Daoy (cell line): ENCODE results near the gene SNCB. TPM values are rescaled to one million over a fixed set of nuclear protein-coding genes. Genes with fewer than 3 reads are reported as not detected.
A peak's percentile ranks its signal among the peaks of the same experiment; 100 is the strongest.

Experiments
- DNase-seq: peaks from one replicate; pipeline ENCODE4 v3.0.0-alpha.2; 2015; ENCODE audit warnings: low read depth
- total RNA-seq: library from RNA; depleted of rRNA; stranded (reverse); fragments of >200 nt; shearing (Covaris generic); gene quantifications from 2 replicates; pipeline ENCODE4 v1.2.3, GENCODE V29; 2014; rRNA removed

The SNCB gene
- total RNA-seq = 0.11 TPM in 1 of 2 replicates, not detected in the other

DNA sequence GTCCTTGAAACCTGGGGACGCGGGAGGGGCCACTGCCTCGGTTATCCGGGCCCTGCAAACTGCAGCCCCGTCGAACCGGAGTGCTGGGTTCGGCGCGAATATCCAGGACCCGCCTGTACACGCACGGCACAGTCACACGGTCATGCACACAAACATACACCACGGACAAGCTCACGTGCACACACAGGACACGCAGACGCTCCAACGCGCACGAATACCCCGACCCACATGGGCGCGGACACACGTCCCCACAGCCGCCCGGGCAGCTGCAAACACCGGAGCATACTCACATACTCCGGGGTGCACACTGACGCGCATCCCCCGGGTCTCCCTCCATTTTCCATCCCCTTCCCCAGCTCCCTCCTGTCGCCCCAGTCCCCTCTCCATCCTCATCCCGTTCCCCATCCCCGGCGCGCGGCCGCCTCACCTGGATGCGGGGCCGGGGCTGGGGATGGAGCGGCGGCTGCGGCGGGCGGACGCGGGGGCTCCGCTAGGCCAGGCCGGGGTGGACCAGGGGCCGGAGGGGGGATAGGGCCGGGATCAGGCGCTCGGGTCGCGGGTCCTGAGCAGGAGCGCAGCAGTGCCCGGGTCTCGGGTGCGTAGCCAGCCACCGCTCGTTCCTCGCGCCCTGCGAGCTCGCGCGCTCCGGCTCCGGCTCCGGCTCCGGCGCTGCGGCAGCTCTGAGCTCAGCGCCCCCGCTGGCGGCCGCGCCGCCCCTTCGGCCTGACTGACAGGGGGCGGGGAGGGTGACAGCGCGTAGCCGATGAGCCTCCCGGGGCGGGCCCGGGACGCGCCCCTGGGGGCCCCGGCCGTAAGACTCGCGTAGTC is at the start of gene SNCB, which contains the start of gene EIF4E1B:
Gene SNCB, minus strand, starts transcription at position 682 of the 828 bp plus-strand sequence. CDS start 880 bp downstream, outside the sequence.
Gene EIF4E1B, plus strand, starts transcription at position 823 of the 828 bp plus-strand sequence. CDS start 12,113 bp downstream, outside the sequence.
- DNase-seq = peak; percentile 75

DNA sequence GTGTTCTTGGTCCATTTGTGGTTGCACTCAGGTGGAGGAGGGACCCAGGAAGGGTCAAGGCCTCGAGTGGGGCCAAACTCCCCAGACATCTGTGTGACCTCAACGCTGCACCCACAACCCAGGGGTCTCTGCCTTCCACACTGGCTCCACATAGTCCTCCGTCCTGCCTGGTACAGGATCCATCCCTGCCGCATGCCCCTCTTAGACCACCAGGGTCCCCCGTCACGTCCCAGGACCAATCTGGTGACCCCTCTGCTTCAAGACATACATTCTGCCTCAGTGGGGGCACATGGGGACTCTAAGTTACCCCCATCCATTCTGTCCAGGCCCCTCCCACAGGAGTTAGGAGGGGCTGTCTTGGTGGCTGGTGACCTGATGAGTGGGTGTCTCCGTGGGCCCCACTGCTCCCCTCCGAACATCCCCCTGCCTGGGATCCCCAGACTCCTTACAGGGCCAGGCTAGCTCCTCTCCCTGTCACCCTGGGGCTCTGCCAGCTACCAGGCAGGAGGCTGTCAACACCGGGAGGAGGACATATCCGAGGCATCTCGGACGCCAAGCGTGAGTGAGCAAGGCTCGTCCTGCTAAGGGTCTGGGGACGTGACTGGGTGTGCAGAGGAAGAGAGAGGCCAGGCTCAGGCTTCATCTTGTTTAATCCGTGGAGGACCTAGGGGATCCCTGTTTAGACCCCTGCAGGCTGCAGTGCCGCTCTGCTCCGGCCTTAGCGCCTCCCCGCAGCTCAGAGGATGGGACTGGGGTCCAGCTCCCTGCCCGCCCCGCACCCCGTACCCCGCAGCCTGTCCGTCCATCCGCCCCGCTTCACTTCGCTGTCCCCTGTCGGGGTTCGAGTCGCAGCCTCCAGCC is 49.3 kb upstream of the SNCB start:
- DNase-seq = no peak

DNA sequence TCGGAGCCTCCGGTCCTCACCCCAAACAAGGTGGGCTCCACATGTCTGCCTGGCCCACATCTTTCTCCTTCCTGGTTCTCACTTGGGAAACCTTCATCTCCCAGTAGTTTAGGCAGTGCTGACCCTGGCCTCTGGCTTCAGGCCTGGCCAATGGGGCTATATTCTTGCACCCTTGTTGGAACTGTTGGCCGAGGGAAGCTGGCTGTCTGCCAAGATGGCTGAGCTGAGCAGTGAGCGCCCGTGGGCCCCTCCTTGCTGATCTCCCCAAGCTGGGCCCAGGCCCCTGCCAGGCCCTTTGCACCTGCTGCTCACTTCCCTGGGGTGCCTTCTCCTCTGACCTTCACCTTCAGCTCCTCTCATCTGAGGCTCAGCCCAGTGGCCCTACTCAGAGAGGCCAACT is 48.2 kb upstream of the SNCB start:
- DNase-seq = no peak

DNA sequence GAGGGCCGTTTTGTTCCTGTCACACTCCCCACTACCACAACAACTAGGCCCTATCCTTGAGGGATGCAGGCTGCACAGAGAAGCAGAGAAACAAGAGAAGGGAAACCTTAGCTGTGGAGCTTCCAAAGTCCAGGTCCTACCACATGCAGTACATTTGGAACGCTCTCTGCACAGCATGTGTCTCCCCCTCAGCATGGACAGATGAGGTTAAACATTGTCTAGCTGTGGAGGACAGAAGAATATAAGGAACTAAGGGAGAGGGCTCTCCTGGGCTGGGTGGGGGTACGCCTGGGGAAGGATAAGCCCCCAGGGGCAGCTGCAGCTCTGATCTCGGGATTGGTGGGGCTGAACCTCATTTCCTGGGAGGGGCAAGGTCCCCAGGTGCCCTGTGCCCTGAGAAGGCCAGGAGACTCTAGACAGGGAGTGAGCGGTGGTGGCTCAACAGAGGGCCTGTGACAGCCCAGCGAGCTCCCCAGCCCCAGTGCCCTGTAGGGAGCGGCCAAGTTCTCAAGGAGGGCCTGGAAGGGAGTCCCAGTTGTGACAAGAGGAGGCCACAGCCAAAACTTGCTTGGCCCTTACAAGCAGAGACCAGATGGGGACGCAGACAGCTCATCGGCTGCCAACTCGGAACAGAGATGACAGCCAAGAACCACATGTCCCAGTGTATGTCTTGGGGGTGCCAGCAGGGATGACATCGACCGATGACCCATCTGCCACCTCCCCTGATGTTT is 47.0 kb upstream of the SNCB start:
- DNase-seq = no peak

DNA sequence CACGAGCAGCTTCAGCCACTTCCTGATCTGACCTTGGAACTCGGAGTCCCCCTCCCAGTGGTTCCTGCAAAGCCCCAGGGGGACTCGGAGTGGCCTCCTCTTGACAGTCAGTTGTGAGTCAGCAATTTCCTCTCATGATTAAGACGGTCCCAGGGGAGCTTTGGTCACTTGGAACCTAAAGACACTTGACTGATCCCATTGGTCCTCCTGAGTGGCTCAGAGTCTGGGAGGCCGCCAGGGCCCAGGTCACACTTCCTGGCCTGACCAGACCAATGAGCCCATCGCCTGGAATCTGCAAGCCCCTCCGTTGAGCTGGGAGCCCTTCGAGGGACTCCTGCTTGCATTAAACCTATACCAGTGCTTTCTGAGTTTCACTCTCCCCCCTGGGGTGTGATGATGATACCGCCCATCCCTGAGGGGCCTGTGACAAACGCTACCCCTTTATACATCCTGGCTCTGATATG is 46.1 kb upstream of the SNCB start:
- peak; percentile 86 for DNase-seq

DNA sequence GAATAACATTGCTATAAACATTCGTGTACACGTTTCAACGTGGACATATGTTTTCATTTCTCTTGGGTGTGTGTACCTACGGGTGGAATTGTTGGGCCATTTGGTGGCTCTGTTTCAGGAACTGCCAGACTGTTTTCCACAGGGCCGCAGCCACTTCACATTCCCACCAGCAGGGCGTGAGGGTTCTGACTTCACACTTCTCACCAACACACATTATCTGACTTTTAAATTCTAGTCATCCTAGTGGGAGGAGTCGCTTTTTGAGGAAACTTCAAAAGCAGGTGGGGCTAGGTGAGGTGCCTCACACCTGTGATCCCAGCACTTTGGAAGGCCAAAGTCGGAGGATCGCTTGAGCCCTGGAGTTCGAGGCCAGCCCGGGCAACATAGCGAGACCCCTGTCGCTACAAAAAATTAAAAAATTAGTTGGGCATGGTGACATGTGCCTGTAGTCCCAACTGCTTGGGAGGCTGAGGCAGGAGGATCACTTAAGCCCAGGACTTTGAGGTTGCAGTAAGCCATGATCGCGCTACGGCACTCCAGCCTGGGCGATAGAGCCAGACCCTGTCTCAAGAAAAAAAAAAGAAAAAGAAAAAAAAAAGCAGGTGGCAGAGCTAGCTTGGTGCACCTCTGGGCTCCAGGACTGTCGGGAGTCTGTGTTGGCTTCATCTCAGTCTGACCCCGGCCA is 45.5 kb upstream of the SNCB start:
- peak; percentile 69 for DNase-seq

DNA sequence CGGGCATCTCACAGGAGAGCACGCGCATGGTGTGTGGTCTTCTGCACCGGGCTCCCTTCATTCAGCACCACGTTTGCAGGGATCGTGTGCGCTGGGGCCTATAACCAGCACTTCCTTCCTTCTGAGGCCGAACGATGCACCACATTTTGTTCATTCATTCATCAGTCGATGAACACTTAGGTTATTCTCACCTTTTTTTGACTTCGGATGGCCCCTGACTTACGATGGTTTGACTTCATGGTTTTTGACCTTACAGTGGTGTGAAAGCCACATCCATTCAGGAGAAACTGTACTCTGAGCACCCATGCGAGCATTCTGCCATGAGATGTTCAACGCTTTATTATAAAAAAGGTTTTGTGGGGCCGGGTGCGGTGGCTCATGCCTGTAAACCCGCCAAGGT is 44.5 kb upstream of the SNCB start:
- no peak for DNase-seq

DNA sequence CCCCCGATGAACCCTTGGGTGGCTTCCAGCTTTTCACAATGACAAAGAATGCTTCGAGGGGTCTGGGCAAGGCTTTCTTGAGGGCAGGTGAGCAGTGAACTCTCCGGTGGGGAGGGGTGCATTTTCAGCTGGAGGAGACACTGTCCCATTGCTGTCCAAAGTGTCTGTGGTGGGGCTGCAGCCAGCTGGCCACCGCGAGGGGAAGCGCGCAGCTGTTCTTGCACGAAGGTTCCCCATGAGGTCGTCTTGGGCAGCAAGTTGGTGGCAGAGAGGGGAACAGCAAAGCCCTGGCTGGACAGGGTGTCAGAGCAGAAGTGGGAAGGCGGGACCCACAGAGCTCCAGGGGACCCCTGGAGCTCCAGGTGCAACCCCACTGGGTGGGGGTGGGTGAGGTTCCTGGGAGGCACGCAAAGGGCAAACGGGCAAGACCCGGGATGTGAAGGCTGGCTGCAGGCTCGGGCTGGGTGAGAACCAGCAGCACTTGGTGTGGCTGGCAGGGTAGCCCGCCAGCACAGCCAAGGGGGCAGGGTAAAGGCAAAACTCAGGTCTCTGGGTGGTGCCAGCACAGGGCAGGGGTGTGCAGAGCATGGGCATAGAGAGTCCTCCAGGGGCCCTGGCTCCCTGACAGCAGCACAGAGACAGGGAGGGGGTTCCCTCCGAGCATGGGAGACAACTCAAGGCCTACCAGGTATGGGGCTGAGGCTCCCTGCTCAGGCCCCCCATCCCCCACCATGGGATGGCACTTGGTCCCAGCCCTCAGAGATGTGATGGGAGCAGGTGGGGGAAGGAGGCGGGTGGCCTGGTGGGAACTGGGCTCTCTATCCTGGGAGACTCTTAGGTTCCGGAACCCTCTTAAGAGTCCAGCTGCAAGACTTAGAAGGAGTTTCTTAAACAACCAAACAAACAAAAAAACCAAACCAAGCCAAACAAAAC is 43.6 kb upstream of the SNCB start:
- DNase-seq = no peak

DNA sequence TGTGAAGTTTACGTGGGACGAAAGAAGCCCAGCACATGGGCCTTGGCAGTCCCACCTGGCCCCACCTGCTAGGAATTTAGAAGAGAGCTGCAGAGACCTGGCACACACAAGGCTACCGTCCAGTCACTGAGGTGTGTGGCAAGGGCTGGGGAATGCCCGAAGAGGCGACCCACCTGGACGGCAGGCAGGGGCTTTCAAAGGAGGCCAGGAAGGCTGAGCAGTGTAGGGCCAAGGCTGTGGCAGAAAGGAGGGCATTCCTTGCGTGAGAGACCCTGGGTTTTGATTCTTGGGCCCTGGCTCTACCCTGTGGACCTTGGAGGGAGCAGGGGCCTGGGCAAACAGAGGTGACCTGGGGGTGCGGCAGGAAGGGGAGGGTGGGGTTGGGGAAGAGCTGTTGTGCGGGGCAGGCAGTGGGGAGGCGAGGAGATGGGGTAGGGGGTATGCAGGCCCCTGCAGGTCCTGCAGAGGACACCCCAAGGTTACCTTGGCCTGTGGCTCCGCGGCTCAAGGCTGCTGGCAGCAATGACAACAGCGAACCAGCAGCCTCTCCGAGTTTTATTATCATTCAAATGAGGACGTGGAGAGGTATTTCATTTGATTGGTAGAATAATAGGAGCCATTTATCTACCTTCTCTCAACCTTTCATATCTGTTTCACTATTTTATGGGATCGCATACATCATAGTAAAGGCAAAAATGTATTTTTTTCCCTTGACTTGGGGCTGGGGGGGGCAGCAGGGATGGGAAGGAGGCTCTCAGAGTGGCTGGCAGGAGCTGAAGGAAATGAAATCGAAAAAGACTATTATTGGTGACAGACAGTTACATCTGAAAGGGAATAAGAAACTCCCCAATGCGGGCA is 41.8 kb upstream of the SNCB start:
- no peak for DNase-seq

DNA sequence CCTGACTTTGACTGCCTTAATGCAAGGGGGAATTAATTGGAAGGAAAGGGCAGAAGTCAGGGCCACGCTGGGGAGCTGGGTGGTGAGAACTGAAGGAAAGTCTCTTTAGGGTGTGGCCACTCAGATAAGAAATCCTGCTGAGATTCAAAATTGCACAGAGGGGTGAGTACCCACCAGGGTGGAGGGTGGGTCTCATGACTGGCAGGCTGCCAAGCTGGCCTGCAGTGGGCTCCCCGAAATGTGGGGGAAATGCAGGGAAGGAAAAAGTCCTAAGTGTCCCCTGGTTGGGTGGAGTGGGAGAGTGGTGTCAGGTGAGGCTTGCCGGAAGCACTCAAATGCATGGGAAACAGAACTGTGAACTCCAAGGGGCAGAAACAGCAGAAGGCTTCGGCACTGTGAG is 41.1 kb upstream of the SNCB start:
- DNase-seq = no peak

DNA sequence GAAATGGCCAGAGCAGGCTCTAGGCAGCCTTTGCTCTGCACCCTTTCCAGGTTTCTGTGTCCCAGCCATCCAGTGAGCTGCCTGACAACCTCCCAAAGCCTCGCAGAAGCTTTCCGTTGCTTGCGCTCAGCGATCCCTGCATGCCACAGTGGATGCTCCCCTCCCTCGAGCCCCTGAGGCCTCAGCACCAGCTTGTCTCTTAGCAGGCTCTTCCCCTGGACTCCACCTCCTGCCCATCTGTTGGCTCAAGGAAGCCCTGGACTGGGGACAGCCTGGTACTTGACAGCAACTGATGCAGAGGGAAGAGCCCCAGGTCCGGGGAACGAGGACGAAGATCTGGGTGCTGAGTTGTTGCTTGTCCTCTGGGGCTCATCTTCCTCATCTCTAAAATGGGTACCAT is 40.1 kb upstream of the SNCB start:
- DNase-seq = no peak

DNA sequence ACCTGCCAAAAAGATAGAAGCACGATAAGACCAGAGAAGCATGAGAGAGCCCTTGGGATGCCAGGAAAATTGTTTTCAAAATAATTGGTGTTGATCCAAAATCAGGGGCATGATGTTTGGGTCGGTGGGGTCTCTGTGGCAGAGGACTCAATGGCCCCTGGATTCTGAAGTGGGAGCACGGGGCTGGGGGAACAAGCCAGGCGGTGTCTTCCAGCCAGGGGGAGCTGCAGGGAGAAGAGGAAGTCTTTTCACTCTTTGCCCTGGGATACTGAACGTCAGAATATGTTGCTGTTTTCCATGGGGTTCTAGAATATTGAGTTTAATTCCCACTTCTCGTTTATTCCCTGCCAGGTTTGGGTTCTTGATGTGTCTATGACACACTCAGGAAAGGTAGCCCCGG is 37.3 kb upstream of the SNCB start:
- no peak for DNase-seq

DNA sequence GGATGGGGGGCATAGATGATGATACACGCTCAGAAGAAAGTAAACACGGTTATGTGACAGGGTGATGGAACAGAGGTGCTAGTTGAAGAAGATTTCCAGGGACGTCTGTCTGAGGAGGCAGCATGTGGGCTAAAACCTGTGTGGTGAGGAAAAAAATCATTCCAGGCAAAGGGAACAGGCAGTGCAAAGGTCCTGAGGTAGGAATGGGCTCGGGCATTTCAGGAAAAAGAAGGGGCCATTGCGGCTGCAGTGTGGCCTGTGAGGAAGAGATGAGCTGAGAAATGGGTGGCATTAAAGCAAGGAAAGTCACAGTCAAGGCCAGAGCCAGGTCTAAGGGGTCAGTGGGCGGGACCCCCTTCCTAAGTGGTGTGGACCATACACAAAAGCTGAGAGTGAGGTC is 35.2 kb upstream of the SNCB start:
- no peak for DNase-seq

DNA sequence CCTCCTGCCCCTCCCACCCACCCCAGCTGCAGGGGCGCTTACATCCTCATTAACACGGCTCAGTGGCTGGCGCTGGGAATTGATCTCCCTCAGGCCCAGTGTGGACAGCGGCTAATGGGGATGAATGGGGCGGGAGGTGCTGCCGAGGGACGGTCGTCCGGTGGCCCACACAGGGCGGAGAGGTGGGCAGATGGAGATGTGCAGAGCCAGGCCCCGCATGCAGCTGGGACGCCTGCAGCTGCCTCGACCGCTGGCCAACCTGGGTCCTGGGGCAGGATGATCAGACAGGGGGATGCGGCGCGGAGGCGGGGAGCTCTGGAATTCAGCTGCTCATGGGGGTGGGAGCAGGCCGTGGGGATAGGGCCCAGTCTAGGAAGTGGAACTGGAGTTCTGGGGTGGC is 34.6 kb upstream of the SNCB start:
- DNase-seq = no peak

DNA sequence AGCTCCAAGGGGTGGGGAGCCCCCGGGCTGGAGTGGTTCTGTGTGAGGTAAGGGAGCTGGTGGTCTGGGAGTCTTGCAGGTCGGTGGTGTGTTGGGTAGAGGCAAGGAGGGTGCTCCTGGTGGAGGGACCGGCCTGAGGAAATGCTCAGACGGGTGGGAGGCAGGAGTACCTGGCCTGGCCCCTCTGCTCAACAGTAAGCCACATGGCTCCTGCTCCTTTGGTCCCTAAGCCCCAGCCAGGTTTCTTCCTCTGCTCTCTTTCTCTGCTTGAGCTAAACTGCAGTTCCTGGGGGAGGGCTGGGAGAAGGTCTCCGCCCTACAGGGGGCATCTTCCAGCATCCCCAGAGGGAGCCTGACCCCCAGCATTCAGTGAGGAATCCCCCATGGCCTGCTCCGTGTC is 34.1 kb upstream of the SNCB start:
- no peak for DNase-seq

DNA sequence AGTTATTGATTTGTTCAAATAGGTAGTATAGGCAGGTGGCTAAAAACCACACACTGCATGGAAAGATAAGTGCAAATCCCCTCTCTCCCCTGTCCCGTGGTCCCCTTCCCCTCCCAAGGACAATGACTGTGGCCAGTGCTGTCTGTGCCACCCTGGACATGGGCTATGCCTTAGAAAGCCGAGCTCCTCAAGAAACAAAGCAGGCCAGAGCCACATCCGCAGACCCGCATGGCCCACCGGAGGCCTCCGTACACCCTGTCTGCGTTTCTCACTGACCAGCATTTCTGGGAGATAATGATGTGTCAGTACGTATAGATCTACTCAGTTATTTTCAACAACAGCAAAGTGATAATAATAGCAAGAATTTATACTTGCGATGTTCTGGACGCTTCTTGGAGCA is 33.2 kb upstream of the SNCB start:
- no peak for DNase-seq

DNA sequence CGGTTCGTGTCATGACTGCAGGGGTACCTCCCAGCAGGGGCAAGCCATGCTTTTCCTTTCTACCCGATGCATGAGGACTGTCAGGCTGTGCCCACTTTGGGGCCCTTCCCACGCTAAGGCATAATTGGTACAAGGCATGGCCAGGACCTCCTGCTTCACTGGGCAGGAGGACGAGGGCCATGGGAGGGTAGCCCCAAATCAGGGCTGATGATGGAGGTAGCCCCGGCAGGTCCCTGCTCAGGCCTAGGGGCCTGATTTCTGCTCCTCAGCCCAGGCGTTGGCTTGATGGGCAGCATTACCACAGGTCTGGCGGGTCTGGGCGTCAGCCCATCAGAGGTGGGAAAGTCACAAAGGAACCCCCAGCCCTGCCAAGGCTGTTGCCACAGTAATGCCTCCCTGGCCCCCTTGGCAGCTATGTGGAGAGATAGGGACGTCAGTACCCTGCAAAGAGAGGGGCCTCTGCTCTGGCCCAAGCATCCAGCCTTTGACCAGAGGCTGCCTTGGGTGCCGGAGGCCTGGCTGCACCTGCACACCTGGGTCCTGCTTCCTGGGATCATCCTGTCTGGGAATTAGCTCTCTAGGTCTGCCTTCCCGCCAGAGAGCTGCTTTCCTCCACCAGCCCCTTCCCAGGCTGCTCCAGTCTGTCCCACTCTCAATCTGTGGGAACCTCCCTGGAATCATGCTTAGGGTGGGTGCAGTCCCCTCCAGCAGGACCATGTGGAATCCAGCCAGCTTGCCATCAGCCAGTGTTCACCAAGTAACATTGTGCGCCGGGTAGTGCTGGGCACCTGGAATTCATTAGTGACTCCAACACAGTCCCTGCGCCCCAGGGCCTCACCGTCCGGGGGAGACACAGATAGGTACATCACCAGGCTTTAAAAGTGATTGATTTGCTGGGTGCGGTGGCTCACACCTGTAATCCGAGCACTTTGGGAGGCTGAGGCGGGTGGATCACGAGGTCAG is 32.3 kb upstream of the SNCB start:
- DNase-seq = no peak

DNA sequence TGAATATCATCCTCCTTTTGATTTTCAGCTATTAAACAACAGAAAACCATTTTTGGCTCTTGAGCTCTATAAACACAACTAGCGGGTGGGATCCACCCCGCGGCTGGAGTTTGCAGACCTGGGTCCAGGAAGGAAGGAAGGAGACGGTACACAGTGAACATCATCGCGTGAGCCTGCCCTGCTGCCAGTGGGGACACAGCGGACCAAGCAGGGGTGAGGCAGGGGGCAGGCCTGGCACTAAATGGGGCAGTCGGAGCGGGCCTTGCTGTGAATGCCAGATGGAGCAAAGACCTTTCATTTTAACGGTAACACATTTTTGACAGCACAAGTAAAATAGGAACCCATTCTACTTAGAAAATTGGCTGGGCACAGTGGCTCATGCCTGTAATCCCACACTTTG is 31.3 kb upstream of the SNCB start:
- no peak for DNase-seq
